Endothelial cell of umbilical vein (primary cell): ENCODE measurements around the gene MRPL54. TPM values are rescaled to one million over a fixed set of nuclear protein-coding genes. Genes with fewer than 3 reads are reported as not detected.

Experiments
- BruUV-seq: library from RNA; stranded (reverse); fragments of 400-500 nt; replicated peaks from 2 replicates; lab custom pipeline; 2021; lab: Mats Ljungman, UMichigan
- CTCF ChIA-PET: fragments of 300-600, 350-600 bp; sonication (Branson Sonifier 250); formaldehyde crosslinking; loops from one replicate; lab custom pipeline; 2021; ENCODE audit warnings: antibody characterized with exemption, inconsistent platforms; lab: Charles Lee
- POLR2A ChIA-PET: fragments of 300-600, 350-600 bp; sonication (Branson Sonifier 250); formaldehyde crosslinking; loops from one replicate; lab custom pipeline; 2021; ENCODE audit warnings: antibody characterized with exemption, inconsistent platforms; lab: Charles Lee
- DNase-seq: peaks from one replicate; pipeline ENCODE4 v3.0.0-alpha.2; 2011; ENCODE audit warnings: low read depth, low spot score
- FAIRE-seq: peaks from 2 replicates; lab custom pipeline; 2011; peaks lifted over from hg19 to GRCh38; lab: Jason Lieb, UNC
- H2AFZ ChIP-seq: 2 replicates; pipeline ENCODE4 v1.6.0; 2012; ENCODE audit warnings: low read depth, low read length, control low read depth, inconsistent platforms
- H3K27ac ChIP-seq: 2 replicates; pipeline ENCODE4 v1.5.1; 2011; ENCODE audit warnings: low read depth, mild to moderate bottlenecking, control low read depth, low read length, moderate library complexity; ENCODE audit not compliant: insufficient read depth
- H3K27me3 ChIP-seq, 2 experiments: 2 replicates each; pipeline versions ENCODE4 v1.6.0 to v1.6.1; 2011; ENCODE audit warnings: low read length in 2 of 2, mixed read lengths in 1 of 2; ENCODE audit not compliant: control insufficient read depth in 2 of 2, insufficient read depth in 2 of 2
- H3K36me3 ChIP-seq, 2 experiments: 2 replicates in 1 of 2; 3 replicates in 1 of 2; pipeline ENCODE4 v1.5.1; 2011; ENCODE audit warnings: low read length in 2 of 2, mild to moderate bottlenecking in 1 of 2, moderate library complexity in 1 of 2; ENCODE audit not compliant: control insufficient read depth in 2 of 2, insufficient read depth in 2 of 2; ENCODE audit errors: extremely low read depth in 1 of 2
- H3K4me1 ChIP-seq: 3 replicates; pipeline ENCODE4 v1.5.1; 2011; ENCODE audit warnings: mild to moderate bottlenecking, low read length; ENCODE audit not compliant: control insufficient read depth, insufficient read depth; ENCODE audit errors: extremely low read depth
- H3K4me2 ChIP-seq: 2 replicates; pipeline ENCODE4 v1.6.1; 2011; ENCODE audit warnings: low read length, control low read depth, mixed read lengths; ENCODE audit not compliant: insufficient read depth
- H3K4me3 ChIP-seq, 3 experiments: fragments of 200-600 bp in 1 of 3; sonication (generic), shearing (Covaris generic) in 1 of 3; replicated peaks in 1 of 3; 2 replicates each; pipeline ENCODE4 v1.5.1; 2011 to 2016; ENCODE audit warnings: control low read depth in 3 of 3, low read length in 3 of 3, mild to moderate bottlenecking in 2 of 3, inconsistent platforms in 1 of 3, low read depth in 1 of 3, moderate library complexity in 1 of 3; ENCODE audit not compliant: insufficient read depth in 1 of 3
- H3K79me2 ChIP-seq: 2 replicates; pipeline ENCODE4 v1.6.0; 2012; ENCODE audit warnings: low read length, inconsistent platforms; ENCODE audit not compliant: control insufficient read depth, insufficient read depth
- H3K9ac ChIP-seq: replicated peaks from 2 replicates; pipeline ENCODE3; 2011; ENCODE audit warnings: low read length, control low read depth; ENCODE audit not compliant: insufficient read depth; ENCODE audit errors: extremely low read depth
- H3K9me1 ChIP-seq: replicated peaks from 3 replicates; pipeline ENCODE4 v1.6.0; 2011; ENCODE audit warnings: mild to moderate bottlenecking, low read length; ENCODE audit not compliant: control insufficient read depth, insufficient read depth; ENCODE audit errors: extremely low read depth
- H3K9me3 ChIP-seq: replicated peaks from 2 replicates; pipeline ENCODE4 v1.5.1; 2012; ENCODE audit warnings: low read length, inconsistent platforms; ENCODE audit not compliant: control insufficient read depth, insufficient read depth
- H4K20me1 ChIP-seq: replicated peaks from 2 replicates; pipeline ENCODE3; 2011; ENCODE audit warnings: mild to moderate bottlenecking, low read length; ENCODE audit not compliant: control insufficient read depth, insufficient read depth; ENCODE audit errors: extremely low read depth
- CTCF ChIP-seq, 2 donors: IDR thresholded peaks; 1 replicate in 1 of 2; 2 replicates in 1 of 2; pipeline ENCODE4 v1.5.1; 2011; ENCODE audit warnings: low read length in 2 of 2, mild to moderate bottlenecking in 2 of 2, moderate library complexity in 2 of 2, control low read depth in 1 of 2, inconsistent platforms in 1 of 2, low read depth in 1 of 2; ENCODE audit not compliant: insufficient read depth in 1 of 2; ENCODE audit errors: extremely low read depth in 1 of 2
- FOS ChIP-seq: IDR thresholded peaks from 2 replicates; pipeline ENCODE4 v1.6.1; 2011; ENCODE audit warnings: mild to moderate bottlenecking, low read length, moderate library complexity, borderline replicate concordance; ENCODE audit not compliant: insufficient read depth
- MYC ChIP-seq: IDR thresholded peaks from one replicate; pipeline ENCODE4 v1.6.1; 2011; ENCODE audit warnings: mild to moderate bottlenecking, low read depth, low read length
- POLR2A ChIP-seq: IDR thresholded peaks from 2 replicates; pipeline ENCODE4 v1.6.1; 2012; ENCODE audit warnings: low read depth, mild to moderate bottlenecking, control low read depth, low read length
- dilution Hi-C: fragments of 300-500 bp; cut with MboI; formaldehyde crosslinking; loops from one replicate; pipeline ENCODE4 v1.15.0; 2019; ENCODE audit warnings: low sequenced_read_pairs; ENCODE audit not compliant: extremely low pct_ligation_motif_present
- intact Hi-C: fragments of 100-400 bp; cut with micrococcal nuclease; formaldehyde crosslinking; loops from one replicate; pipeline ENCODE4 v1.10.0; 2022
- polyA plus RNA-seq, 4 experiments: library from polyadenylated mRNA; depleted of rRNA in 3 of 4; stranded (reverse) in 3 of 4; unstranded in 1 of 4; fragments of >200 nt; gene quantifications; 2 replicates each; pipeline versions ENCODE4 v1.2.1 to v1.2.3, GENCODE V29; 2011 to 2012; ENCODE audit warnings: missing spikeins in 1 of 4
- total RNA-seq: library from RNA; stranded (reverse); gene quantifications from 2 replicates; pipeline ENCODE4 v1.2.3, GENCODE V29; 2021

MRPL54 gene
- total and polyA plus RNA-seq, 2 donors (not counting 3 experiments of a cell fraction or from before 2014, with no cell fraction given): 76.3 to 93.1 TPM

DNA sequence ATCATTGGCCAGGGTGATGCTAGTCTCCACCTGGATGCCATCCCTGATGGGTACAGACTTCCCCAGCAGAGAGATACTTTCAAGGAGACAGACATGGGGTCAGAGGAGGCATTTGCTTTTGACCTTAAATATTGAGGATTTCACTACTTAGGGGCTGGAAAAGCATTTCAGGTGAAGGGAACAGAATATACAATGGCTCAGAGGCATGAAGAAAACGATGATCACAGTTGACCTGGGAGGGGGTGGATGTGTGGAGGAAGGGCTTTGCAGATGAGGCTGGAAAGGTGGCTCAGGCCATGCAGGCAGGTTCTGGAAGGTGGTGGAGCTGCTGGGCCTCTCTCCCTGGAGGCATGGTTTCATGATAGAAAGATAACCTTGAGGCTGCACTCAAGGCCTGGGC is 19.8 kb downstream of the MRPL54 start:
- H3K4me1 ChIP-seq: no peaks in the 10 kb centered on the region
- peaks cover 8 to 9% of the 10 kb centered on the region in 2 experiments for H3K27me3 ChIP-seq
- no TSS peak for BruUV-seq
- ChIA-PET POLR2A (no interaction called here), CTCF (interaction anchor here (1.5 kb wide), 1 partner anchor 40 kb away, joined by 5 read pairs; no protein-coding TSS in a partner anchor)
- FAIRE-seq (no peak), DNase-seq (no peak)
- intact Hi-C loops: no loop called here
- H3K4me3 ChIP-seq: no peak overlapping the region
- H3K9me3 ChIP-seq: peaks cover 2% of the 10 kb centered on the region
- dilution Hi-C loops: no loop called here
- H2AFZ ChIP-seq: no peak overlapping the region
- TF ChIP-seq MYC: no peak
- H4K20me1 ChIP-seq: no peaks in the 10 kb centered on the region
- H3K9me1 ChIP-seq: no peaks in the 10 kb centered on the region
- no peak overlapping the region for H3K27ac ChIP-seq
- H3K79me2 ChIP-seq: no peaks in the 10 kb centered on the region
- H3K36me3 ChIP-seq: no peaks in the 10 kb centered on the region
- no peak overlapping the region for H3K4me2 ChIP-seq
- no peak overlapping the region for H3K9ac ChIP-seq

- TF ChIP-seq FOS (no peak), CTCF (IDR thresholded peaks at IDR 0.05; ENCODE audit: extremely low read depth in 1 of 2, insufficient read depth in 1 of 2, low read depth in 1 of 2, low read length in 2 of 2) (no peak), POLR2A (no peak)
- CTCF ChIA-PET: interaction anchor here (1.5 kb wide), 1 partner anchor 39 kb away, joined by 5 read pairs; no protein-coding TSS in a partner anchor
Observed at GRCh38 chr19:3782903-3783302, 20.4 kb downstream of the MRPL54 start.

More at GRCh38 chr19:3782903-3783302, 20.4 kb downstream of the MRPL54 start:
- Histone ChIP-seq H3K27me3 (peaks cover 8 to 9% of the 10 kb centered on the region in 2 experiments), H3K9me3 (peaks cover 2% of the 10 kb centered on the region), H4K20me1 (no peaks in the 10 kb centered on the region), H3K9ac (no peak overlapping the region), H2AFZ (no peak overlapping the region), H3K27ac (no peak overlapping the region), H3K4me2 (no peak overlapping the region), H3K36me3 (no peaks in the 10 kb centered on the region), H3K9me1 (no peaks in the 10 kb centered on the region), H3K4me3 (no peak overlapping the region), H3K79me2 (no peaks in the 10 kb centered on the region), H3K4me1 (no peaks in the 10 kb centered on the region)
- no TSS peak for BruUV-seq
- no peak for FAIRE-seq
- no peak for DNase-seq
- POLR2A ChIA-PET: no interaction called here
- dilution Hi-C loops (no loop called here), intact Hi-C loops (no loop called here)
